H9 (cell line): ENCODE data around the gene USP7. TPM values are rescaled to one million over a fixed set of nuclear protein-coding genes. Genes with fewer than 3 reads are reported as not detected.

Experiments used
- DNase-seq: peaks from one replicate; pipeline ENCODE4 v3.0.0-alpha.2; 2017
- H2AFZ ChIP-seq: one replicate; pipeline ENCODE4 v1.6.1; 2013; ENCODE audit warnings: mild to moderate bottlenecking, low read length, control low read depth, moderate library complexity
- H2AK5ac ChIP-seq: 2 replicates; pipeline ENCODE4 v1.6.1; 2013; ENCODE audit warnings: low read length, control low read depth, mixed read lengths; ENCODE audit not compliant: insufficient read length
- H2BK120ac ChIP-seq: one replicate; pipeline ENCODE4 v1.6.1; 2013; ENCODE audit warnings: low read depth, mild to moderate bottlenecking, low read length, control low read depth, inconsistent platforms; ENCODE audit not compliant: poor library complexity, severe bottlenecking
- H2BK12ac ChIP-seq: 2 replicates; pipeline ENCODE4 v1.6.1; 2013; ENCODE audit warnings: low read length, control low read depth, mixed read lengths, low read depth; ENCODE audit not compliant: insufficient read length
- H2BK15ac ChIP-seq: 2 replicates; pipeline ENCODE4 v1.6.1; 2013; ENCODE audit warnings: low read depth, low read length, control low read depth
- H2BK20ac ChIP-seq: one replicate; pipeline ENCODE4 v1.6.1; 2013; ENCODE audit warnings: low read depth, mild to moderate bottlenecking, low read length, control low read depth, inconsistent platforms; ENCODE audit not compliant: poor library complexity, severe bottlenecking
- H2BK5ac ChIP-seq: 2 replicates; pipeline ENCODE4 v1.6.1; 2013; ENCODE audit warnings: low read length, control low read depth, mixed read lengths; ENCODE audit not compliant: insufficient read length
- H3K14ac ChIP-seq: 2 replicates; pipeline ENCODE4 v1.6.1; 2013; ENCODE audit warnings: low read length, control low read depth; ENCODE audit not compliant: insufficient read depth
- H3K18ac ChIP-seq: 2 replicates; pipeline ENCODE4 v1.6.1; 2013; ENCODE audit warnings: low read depth, mild to moderate bottlenecking, mixed read lengths, low read length, control low read depth; ENCODE audit not compliant: insufficient read length
- H3K23ac ChIP-seq: 2 replicates; pipeline ENCODE4 v1.6.1; 2013; ENCODE audit warnings: low read length, control low read depth, mixed read lengths, low read depth; ENCODE audit not compliant: insufficient read length
- H3K23me2 ChIP-seq: 2 replicates; pipeline ENCODE4 v1.6.1; 2013; ENCODE audit warnings: low read depth, mild to moderate bottlenecking, mixed read lengths, low read length, control low read depth; ENCODE audit not compliant: insufficient read length, poor library complexity, severe bottlenecking
- H3K27ac ChIP-seq: 2 replicates; pipeline ENCODE4 v1.5.1; 2013; ENCODE audit warnings: low read length, control low read depth, mixed read lengths, low read depth; ENCODE audit not compliant: insufficient read length
- H3K27me3 ChIP-seq: 2 replicates; pipeline ENCODE4 v1.6.1; 2013; ENCODE audit warnings: low read length, control low read depth, inconsistent platforms; ENCODE audit not compliant: insufficient read depth
- H3K4ac ChIP-seq: 2 replicates; pipeline ENCODE4 v1.6.1; 2013; ENCODE audit warnings: low read depth, mild to moderate bottlenecking, control low read depth, inconsistent platforms, low read length, moderate library complexity
- H3K4me1 ChIP-seq: 2 replicates; pipeline ENCODE4 v1.6.1; 2013; ENCODE audit warnings: low read length, control low read depth, inconsistent platforms; ENCODE audit not compliant: insufficient read depth
- H3K4me2 ChIP-seq: 2 replicates; pipeline ENCODE4 v1.6.1; 2013; ENCODE audit warnings: low read length, control low read depth, mixed read lengths; ENCODE audit not compliant: insufficient read length, insufficient read depth
- H3K56ac ChIP-seq: 2 replicates; pipeline ENCODE4 v1.6.1; 2013; ENCODE audit warnings: low read depth, mild to moderate bottlenecking, mixed read lengths, low read length, control low read depth; ENCODE audit not compliant: insufficient read length
- H3K79me1 ChIP-seq: 2 replicates; pipeline ENCODE4 v1.6.1; 2013; ENCODE audit warnings: low read depth, mild to moderate bottlenecking, moderate library complexity, low read length, control low read depth, inconsistent platforms; ENCODE audit not compliant: insufficient read depth, poor library complexity, severe bottlenecking
- H3K79me2 ChIP-seq: 2 replicates; pipeline ENCODE4 v1.6.1; 2013; ENCODE audit warnings: low read length, control low read depth, inconsistent platforms; ENCODE audit not compliant: insufficient read depth
- H3K9ac ChIP-seq: 2 replicates; pipeline ENCODE4 v1.6.1; 2013; ENCODE audit warnings: low read length, control low read depth, mixed read lengths; ENCODE audit not compliant: insufficient read length; ENCODE audit errors: extremely low read depth
- H3K9me3 ChIP-seq: one replicate; pipeline ENCODE4 v1.6.1; 2013; ENCODE audit warnings: low read depth, low read length, inconsistent platforms; ENCODE audit not compliant: control insufficient read depth
- H3T11ph ChIP-seq: one replicate; pipeline ENCODE4 v1.6.1; 2013; ENCODE audit warnings: mild to moderate bottlenecking, low read length, control low read depth, inconsistent platforms
- H4K20me1 ChIP-seq: one replicate; pipeline ENCODE4 v1.6.1; 2013; ENCODE audit not compliant: control insufficient read depth, insufficient read length, insufficient read depth
- H4K5ac ChIP-seq: 2 replicates; pipeline ENCODE4 v1.6.1; 2013; ENCODE audit warnings: low read depth, mild to moderate bottlenecking, mixed read lengths, low read length, control low read depth; ENCODE audit not compliant: insufficient read length
- H4K8ac ChIP-seq: replicated peaks from 2 replicates; pipeline ENCODE4 v1.6.1; 2013; ENCODE audit warnings: low read length, control low read depth, mixed read lengths, low read depth; ENCODE audit not compliant: insufficient read length
- H4K91ac ChIP-seq: 2 replicates; pipeline ENCODE4 v1.6.1; 2013; ENCODE audit warnings: low read depth, mild to moderate bottlenecking, moderate library complexity, mixed read lengths, low read length, control low read depth; ENCODE audit not compliant: insufficient read length
- H3K27ac Mint-ChIP-seq, 3 experiments: 2 replicates in 2 of 3; 3 replicates in 1 of 3; pipeline ENCODE4 v1.8.0; 2020 to 2021; ENCODE audit warnings: mixed read lengths in 3 of 3, mild to moderate bottlenecking in 1 of 3, moderate library complexity in 1 of 3
- H3K27me3 Mint-ChIP-seq: 2 replicates; pipeline ENCODE4 v1.8.0; 2021; ENCODE audit warnings: low read depth, mild to moderate bottlenecking, moderate library complexity, mixed read lengths
- H3K36me3 Mint-ChIP-seq, 3 experiments: 2 replicates in 2 of 3; 3 replicates in 1 of 3; pipeline ENCODE4 v1.8.0; 2020 to 2021; ENCODE audit warnings: low read depth in 3 of 3, mixed read lengths in 3 of 3; ENCODE audit not compliant: insufficient read depth in 1 of 3
- H3K4me1 Mint-ChIP-seq, 2 experiments: 2 replicates each; pipeline ENCODE4 v1.8.0; 2020; ENCODE audit warnings: mixed read lengths in 2 of 2
- H3K4me3 Mint-ChIP-seq, 2 experiments: 2 replicates in 1 of 2; 3 replicates in 1 of 2; pipeline ENCODE4 v1.8.0; 2020 to 2021; ENCODE audit warnings: mild to moderate bottlenecking in 2 of 2, mixed read lengths in 2 of 2, moderate library complexity in 1 of 2
- H3K9me3 Mint-ChIP-seq, 2 experiments: 2 replicates in 1 of 2; 3 replicates in 1 of 2; pipeline ENCODE4 v1.8.0; 2020; ENCODE audit warnings: mild to moderate bottlenecking in 2 of 2, mixed read lengths in 2 of 2, moderate library complexity in 1 of 2
- CTCF ChIP-seq: fragments of 200-600 bp; sonication (generic); conservative IDR thresholded peaks from 3 replicates; pipeline ENCODE4 v1.8.0; 2021; ENCODE audit warnings: antibody characterized with exemption, mild to moderate bottlenecking
- WGBS: extraction: QIAGEN DNeasy Blood & Tissue Kit; methylation state at CpG from one replicate; pipeline ENCODE4 v1.1.7; 2013; ENCODE audit warnings: missing lambda C conversion rate, low lambda C conversion rate, mixed read lengths; ENCODE audit not compliant: insufficient read length; ENCODE audit errors: extremely low coverage; 5-methylcytosine and 5-hydroxymethylcytosine counted together
- total RNA-seq: library from RNA; stranded (reverse); gene quantifications from 2 replicates; pipeline ENCODE4 v1.2.1, GENCODE V29; 2021

Gene USP7
- total RNA-seq, 1 experiment from 2014 or later: 192 TPM

- Histone ChIP-seq H4K8ac (no peak overlapping the region), H3T11ph (no peak overlapping the region), H4K91ac (no peak overlapping the region), H2AFZ (no peak overlapping the region), H3K27me3 (no peaks in the 10 kb centered on the region), H3K4me1 (no peaks in the 10 kb centered on the region), H4K20me1 (peaks cover 4% of the 10 kb centered on the region), H3K4me2 (no peak overlapping the region), H3K18ac (no peak overlapping the region), H2BK120ac (no peak overlapping the region), H3K56ac (no peak overlapping the region), H2BK12ac (no peak overlapping the region), H2AK5ac (no peak overlapping the region), H3K27ac (no peak overlapping the region), H3K79me1 (no peaks in the 10 kb centered on the region), H2BK20ac (no peak overlapping the region), H3K4ac (no peak overlapping the region), H3K23ac (no peak overlapping the region), H3K79me2 (no peaks in the 10 kb centered on the region), H2BK15ac (no peak overlapping the region), H3K14ac (no peak overlapping the region), H3K9ac (no peak overlapping the region), H3K23me2 (no peaks in the 10 kb centered on the region), H4K5ac (no peak overlapping the region), H2BK5ac (no peak overlapping the region), H3K9me3 (no peaks in the 10 kb centered on the region)
- DNase-seq: peak; percentile 23
- Mint-ChIP-seq H3K9me3 (no peaks in the 10 kb centered on the region; a peak in 1 of 5 replicates), H3K4me3 (no peak overlapping the region; a peak in 1 of 5 replicates), H3K27me3 (no peaks in the 10 kb centered on the region; the same call in 1 of the 2 replicates), H3K4me1 (peaks cover 38 to 45% of the 10 kb centered on the region in 2 experiments), H3K36me3 (peaks cover 26 to 63% (median 44%) of the 10 kb centered on the region in 3 experiments), H3K27ac (peak overlapping the region in 1 of 3 experiments; percentile 53; a peak in 1 of 7 replicates)
- no peak for TF ChIP-seq CTCF
- no CpG with 5 or more reads among the region's 10 CpGs for WGBS
These were observed 117.2 kb downstream of the USP7 start for GRCh38 chr16:8846401-8846932.
